Adrenal gland (tissue), 5 donors: Measurements from ENCODE around the gene GAS2L1.

Source experiments
- POLR2A ChIP-seq, 2 donors: fragments of 450-650 bp; IDR thresholded peaks; one replicate each; pipeline ENCODE4 v1.6.1; 2017; ENCODE audit warnings: antibody characterized with exemption in 2 of 2, mild to moderate bottlenecking in 2 of 2, moderate library complexity in 1 of 2
- TF ChIP-seq, protein P1 (sequence below), 6 experiments: fragments of 450-650 bp in 4 of 6; fragments of 200-600 bp in 2 of 6; sonication (generic) in 1 of 6; IDR thresholded peaks; 1 replicate in 5 of 6; 2 replicates in 1 of 6; pipeline versions ENCODE4 v1.5.1 to v1.8.0; 2016 to 2021; ENCODE audit warnings: antibody characterized with exemption in 6 of 6, mild to moderate bottlenecking in 2 of 6, moderate library complexity in 1 of 6
- donor health status: DM: no; HTN: no; CAD: no.

DNA sequence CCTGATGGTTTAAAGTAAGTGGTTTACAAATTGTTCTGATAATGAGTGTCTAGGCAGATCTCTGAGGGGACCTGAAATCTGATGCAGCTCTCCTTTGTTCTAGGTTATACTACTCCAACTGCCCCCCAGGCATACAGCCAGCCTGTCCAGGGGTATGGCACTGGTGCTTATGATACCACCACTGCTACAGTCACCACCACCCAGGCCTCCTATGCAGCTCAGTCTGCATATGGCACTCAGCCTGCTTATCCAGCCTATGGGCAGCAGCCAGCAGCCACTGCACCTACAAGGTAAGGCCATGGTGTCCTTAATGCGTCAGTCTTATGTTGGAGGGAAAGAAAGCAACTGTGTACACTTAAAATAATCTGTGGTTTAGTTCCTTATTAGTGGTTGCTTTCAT, 28.5 kb upstream of the GAS2L1 start:
- TF ChIP-seq POLR2A (IDR thresholded peaks at IDR 0.05), result no peak
- TF ChIP-seq, protein P1, sequence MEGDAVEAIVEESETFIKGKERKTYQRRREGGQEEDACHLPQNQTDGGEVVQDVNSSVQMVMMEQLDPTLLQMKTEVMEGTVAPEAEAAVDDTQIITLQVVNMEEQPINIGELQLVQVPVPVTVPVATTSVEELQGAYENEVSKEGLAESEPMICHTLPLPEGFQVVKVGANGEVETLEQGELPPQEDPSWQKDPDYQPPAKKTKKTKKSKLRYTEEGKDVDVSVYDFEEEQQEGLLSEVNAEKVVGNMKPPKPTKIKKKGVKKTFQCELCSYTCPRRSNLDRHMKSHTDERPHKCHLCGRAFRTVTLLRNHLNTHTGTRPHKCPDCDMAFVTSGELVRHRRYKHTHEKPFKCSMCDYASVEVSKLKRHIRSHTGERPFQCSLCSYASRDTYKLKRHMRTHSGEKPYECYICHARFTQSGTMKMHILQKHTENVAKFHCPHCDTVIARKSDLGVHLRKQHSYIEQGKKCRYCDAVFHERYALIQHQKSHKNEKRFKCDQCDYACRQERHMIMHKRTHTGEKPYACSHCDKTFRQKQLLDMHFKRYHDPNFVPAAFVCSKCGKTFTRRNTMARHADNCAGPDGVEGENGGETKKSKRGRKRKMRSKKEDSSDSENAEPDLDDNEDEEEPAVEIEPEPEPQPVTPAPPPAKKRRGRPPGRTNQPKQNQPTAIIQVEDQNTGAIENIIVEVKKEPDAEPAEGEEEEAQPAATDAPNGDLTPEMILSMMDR (IDR thresholded peaks at IDR 0.05), result no peak
